Esophagus squamous epithelium (tissue), 4 donors: ENCODE results near the gene HLA-DQB1.

Experiments
- POLR2A ChIP-seq, 4 donors: fragments of 450-650 bp; IDR thresholded peaks; one replicate each; pipeline ENCODE4 v1.6.1; 2017; ENCODE audit warnings: antibody characterized with exemption in 4 of 4, mild to moderate bottlenecking in 4 of 4, moderate library complexity in 3 of 4
- TF ChIP-seq, protein P1 (sequence below), 6 experiments: fragments of 450-650 bp in 4 of 6; fragments of 200-600 bp in 2 of 6; sonication (generic) in 2 of 6; IDR thresholded peaks; one replicate each; pipeline ENCODE4 v1.5.1; 2016 to 2019; ENCODE audit warnings: antibody characterized with exemption in 6 of 6, mild to moderate bottlenecking in 4 of 6, moderate library complexity in 4 of 6

DNA sequence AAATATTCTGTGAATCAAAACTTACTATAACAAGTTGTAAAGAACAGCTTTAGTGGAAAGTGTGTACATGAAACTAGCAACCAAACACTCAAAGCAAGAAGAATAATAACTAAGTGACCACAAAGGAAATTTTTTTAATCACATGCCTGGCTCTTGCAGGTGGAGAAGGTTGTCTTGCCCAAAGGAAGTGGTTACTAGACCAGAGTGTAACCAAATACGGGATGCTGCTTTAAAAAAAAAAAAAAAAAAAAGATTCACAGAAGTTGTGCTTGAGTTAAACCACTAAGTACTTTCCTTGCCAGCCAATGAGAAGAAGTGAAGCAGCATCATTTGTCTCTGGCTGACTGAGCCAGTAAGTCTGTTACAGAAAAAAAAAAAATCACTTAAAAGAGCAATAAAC is 19.1 kb upstream of the HLA-DQB1 start:
- TF ChIP-seq, protein P1, sequence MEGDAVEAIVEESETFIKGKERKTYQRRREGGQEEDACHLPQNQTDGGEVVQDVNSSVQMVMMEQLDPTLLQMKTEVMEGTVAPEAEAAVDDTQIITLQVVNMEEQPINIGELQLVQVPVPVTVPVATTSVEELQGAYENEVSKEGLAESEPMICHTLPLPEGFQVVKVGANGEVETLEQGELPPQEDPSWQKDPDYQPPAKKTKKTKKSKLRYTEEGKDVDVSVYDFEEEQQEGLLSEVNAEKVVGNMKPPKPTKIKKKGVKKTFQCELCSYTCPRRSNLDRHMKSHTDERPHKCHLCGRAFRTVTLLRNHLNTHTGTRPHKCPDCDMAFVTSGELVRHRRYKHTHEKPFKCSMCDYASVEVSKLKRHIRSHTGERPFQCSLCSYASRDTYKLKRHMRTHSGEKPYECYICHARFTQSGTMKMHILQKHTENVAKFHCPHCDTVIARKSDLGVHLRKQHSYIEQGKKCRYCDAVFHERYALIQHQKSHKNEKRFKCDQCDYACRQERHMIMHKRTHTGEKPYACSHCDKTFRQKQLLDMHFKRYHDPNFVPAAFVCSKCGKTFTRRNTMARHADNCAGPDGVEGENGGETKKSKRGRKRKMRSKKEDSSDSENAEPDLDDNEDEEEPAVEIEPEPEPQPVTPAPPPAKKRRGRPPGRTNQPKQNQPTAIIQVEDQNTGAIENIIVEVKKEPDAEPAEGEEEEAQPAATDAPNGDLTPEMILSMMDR (IDR thresholded peaks at IDR 0.05) = no peak
- TF ChIP-seq POLR2A (IDR thresholded peaks at IDR 0.05) = no peak
